GDM1 (cell line): Measurements from ENCODE around the gene CFAP126.
"Not testable (repeated sequence)": the region's sequence is repeated elsewhere in the genome, so short reads cannot be mapped to it uniquely, and the experiment has no call there.

Experiments used
- DNase-seq: peaks from one replicate; lab custom pipeline; 2025; lab: John Stamatoyannopoulos, UW

Gene CFAP126

GRCh38 chr1:161367684-161368400 lies at the start of gene CFAP126:
TSS of gene CFAP126 (minus strand) at chr1:161367876. CDS start at chr1:161367868, 8 bp downstream.
- DNase-seq, result peak; percentile 32

GRCh38 chr1:161413050-161413449 lies 45.4 kb upstream of the CFAP126 start:
- not testable (repeated sequence) for DNase-seq

DNA sequence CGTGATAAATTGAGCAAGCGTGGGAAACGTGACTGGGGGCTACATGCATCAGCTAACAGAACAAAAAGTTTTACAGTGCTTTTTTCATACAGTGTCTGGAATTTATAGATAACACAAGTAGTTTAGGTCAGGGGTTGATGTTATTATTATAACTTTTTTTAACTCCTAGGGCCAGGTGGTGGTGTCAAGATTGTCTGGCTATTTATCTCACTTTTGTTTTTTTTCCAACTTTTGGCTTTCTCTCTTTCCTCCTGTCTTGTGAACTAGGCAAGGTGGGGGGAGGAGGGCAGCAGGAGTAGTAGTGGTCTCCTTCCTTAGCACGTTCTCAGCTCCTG lies 42.9 kb upstream of the CFAP126 start:
- DNase-seq, result not testable (repeated sequence)

DNA sequence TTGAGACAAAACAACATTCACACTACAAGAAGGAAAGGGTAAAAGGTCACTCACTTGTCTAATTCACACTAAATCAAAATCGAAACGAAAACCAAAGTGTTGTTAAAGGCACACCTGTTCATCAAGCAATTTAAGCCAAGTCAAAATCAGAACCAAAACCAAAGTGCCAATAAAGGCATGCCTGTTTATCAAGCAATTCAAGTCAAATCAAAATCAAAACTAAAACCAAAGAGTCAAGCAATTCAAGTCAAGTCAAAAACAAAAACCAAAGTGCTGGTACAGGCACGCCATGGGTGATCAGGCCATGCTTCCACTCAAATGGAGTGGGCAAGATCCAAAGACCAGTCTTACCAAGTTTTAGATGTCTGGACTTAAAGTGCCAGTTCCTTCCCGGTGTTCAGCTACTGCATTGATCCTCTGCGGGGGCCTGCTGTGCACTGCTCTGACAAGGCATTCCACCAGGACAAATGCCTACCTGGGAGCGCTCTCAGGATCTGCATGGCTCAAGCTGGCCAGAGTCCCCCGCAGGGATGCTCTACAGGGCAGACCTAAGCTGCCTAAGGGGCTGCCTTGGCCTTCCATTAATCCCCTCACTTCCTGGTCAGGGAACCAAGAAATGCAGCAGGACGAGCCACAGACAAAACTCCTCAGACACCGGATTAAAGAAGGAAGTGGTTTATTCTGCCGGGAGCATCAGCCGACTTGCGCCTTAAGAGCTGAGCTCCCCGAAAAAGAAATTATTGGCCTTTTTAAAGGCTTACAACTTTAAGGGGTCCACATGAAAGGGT lies 42.4 kb upstream of the CFAP126 start:
- DNase-seq, result not testable (repeated sequence)

DNA sequence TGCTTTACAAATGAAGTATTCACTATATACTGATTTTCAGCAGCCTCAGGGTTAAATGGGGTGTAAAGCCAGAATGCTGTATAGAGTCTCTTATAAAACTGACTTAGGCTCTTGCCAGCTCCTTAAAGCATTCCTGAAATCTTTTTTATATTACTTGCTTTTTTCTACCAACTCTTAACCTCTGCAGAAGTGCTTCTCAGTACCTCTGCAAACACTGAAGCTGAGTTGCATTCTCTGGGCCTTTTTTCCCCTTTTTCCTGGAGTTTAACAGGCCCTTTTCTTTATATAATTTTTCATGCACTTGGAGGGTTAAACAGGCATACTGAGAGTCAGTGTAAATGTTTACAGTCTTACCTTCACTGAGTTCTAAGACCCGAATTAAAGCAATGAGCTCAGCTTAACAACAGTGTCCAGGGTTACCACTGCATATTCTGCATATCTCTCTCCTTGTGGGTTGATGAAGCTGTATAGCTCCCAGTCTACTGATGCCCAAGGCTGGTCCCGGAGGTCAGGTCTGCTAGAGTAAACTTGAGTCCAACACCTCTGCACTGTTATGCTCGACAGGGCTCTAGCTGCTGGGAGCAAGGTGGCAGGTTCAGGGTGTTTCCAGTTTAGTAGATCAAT lies 40.9 kb upstream of the CFAP126 start:
- no peak for DNase-seq

GRCh38 chr1:161407451-161407985 lies 39.8 kb upstream of the CFAP126 start:
- DNase-seq, result no peak

- DNase-seq, result not testable (repeated sequence)
Measured at GRCh38 chr1:161406551-161406950, 38.9 kb upstream of the CFAP126 start.

DNA sequence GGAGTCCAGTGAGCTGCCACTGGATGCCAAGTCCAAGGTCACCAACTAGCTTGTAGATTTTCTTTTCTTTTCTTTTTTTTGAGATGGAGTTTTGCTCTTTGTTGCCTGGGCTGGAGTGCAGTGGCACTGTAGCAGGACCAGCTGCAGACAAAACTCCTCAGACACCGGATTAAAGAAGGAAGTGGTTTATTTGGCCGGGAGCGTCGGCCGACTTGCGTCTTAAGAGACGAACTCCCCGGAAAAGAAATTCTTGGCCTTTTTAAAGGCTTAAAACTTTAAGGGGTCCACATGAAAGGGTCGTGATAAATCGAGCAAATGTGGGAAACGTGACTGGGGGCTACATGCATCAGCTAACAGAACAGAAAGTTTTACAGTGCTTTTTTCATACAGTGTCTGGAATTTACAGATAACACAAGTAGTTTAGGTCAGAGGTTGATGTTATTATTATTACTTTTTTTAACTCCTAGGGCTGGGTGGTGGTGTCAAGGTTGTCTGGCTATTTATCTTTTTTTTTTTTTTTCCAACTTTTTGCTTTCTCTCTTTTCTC lies 36.4 kb upstream of the CFAP126 start:
- DNase-seq, result no peak

- DNase-seq, result no peak
Measured at GRCh38 chr1:161402446-161402845, 34.8 kb upstream of the CFAP126 start.

- peak; percentile 77 for DNase-seq
Measured at GRCh38 chr1:161399257-161399998, 31.8 kb upstream of the CFAP126 start.

- no peak for DNase-seq
Measured at GRCh38 chr1:161398900-161399256, 31.2 kb upstream of the CFAP126 start.

DNA sequence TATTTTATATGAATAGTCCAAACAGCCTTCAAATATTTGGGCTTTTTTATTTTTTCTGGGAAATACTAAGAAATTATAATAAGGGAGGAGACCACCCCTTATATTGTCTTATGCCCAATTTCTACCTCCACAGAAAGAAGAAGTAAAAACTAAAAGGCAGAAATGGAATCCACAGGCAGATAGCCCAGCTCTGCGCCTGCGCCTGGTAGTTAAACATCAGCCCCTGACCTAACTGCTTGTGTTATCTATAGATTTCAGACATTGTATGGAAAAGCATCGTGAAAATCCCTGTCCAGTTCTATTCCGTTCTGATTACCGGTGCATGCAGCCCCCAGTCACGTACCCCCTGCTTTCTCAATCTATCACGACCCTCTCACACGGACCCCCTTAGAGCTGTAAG lies 29.4 kb upstream of the CFAP126 start:
- not testable (repeated sequence) for DNase-seq

- DNase-seq, result no peak
Measured at GRCh38 chr1:161393151-161393550, 25.5 kb upstream of the CFAP126 start.

DNA sequence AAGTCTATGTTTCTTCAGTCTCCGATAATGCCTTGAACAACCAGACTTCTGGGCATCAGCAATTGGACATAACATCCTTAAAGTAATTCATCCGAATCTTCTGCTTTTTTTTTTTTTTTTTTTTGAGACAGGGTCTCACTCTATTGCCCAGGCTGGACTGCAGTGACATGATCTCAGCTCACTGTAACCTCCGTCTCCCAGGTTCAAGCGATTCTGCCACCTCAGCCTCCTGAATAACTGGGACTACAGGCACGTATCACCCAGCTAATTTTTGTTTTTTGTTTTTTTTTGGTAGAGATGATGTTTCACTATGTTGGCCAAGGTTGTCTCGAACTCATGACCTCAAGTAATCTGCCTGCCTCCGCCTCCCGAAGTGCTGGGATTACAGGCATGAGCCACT lies 23.9 kb upstream of the CFAP126 start:
- no peak for DNase-seq

DNA sequence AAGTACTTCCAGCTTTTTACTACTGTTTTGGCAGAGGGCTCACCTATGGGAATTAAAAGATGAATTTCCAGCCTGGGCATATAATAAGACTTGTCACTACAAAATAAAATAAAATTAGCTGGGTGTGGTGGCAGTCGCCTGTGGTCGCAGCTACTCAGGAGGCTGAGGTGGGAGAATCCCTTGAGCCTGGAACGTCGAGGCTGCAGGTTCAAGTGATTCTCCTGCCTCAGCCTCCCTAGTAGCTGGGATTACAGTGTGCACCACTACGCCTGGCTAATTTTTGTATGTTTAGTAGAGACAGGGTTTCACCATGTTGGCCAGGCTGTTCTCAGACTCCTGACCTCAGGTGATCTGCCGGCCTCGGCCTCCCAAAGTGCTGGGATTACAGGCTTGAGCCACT lies 23.5 kb upstream of the CFAP126 start:
- DNase-seq, result not testable (repeated sequence)

GRCh38 chr1:161390559-161390858 lies 22.8 kb upstream of the CFAP126 start:
- no peak for DNase-seq

- peak; percentile 89 for DNase-seq
Measured at GRCh38 chr1:161389691-161390558, 22.2 kb upstream of the CFAP126 start.

GRCh38 chr1:161389158-161389557 lies 21.5 kb upstream of the CFAP126 start:
- not testable (repeated sequence) for DNase-seq

GRCh38 chr1:161388639-161389038 lies 21.0 kb upstream of the CFAP126 start:
- no peak for DNase-seq

GRCh38 chr1:161382214-161383019 lies 14.7 kb upstream of the CFAP126 start:
- DNase-seq, result peak; percentile 13
